AG04450 (cell line): Measurements from ENCODE around the gene COA6. TPM values are rescaled to one million over a fixed set of nuclear protein-coding genes. Genes with fewer than 3 reads are reported as not detected.
A peak's percentile ranks its signal among the peaks of the same experiment; 100 is the strongest.

Experiments used
- CTCF ChIA-PET: fragments of 300-600, 350-600 bp; formaldehyde crosslinking; extraction: SDS; loops from one replicate; lab custom pipeline; 2022; ENCODE audit warnings: antibody characterized with exemption, inconsistent platforms; lab: Charles Lee
- POLR2A ChIA-PET: fragments of 350-600 bp; formaldehyde crosslinking; extraction: SDS; loops from one replicate; lab custom pipeline; 2021; ENCODE audit warnings: antibody characterized with exemption, inconsistent platforms; lab: Yijun Ruan, JAX
- DNase-seq: peaks from one replicate; pipeline ENCODE4 v3.0.0-alpha.2; 2011; ENCODE audit warnings: low read depth, low spot score
- H3K27ac ChIP-seq: one replicate; pipeline ENCODE4 v1.5.1; 2012; ENCODE audit warnings: low read depth, low read length, control low read depth
- H3K27me3 ChIP-seq: one replicate; pipeline ENCODE4 v1.6.0; 2012; ENCODE audit warnings: low read length; ENCODE audit not compliant: control insufficient read depth, insufficient read depth
- H3K4me3 ChIP-seq: 2 replicates; pipeline ENCODE4 v1.5.1; 2011; ENCODE audit warnings: mild to moderate bottlenecking, low read depth, low read length, control low read depth
- H3K9me3 ChIP-seq: 2 replicates; pipeline ENCODE4 v1.5.1; 2012; ENCODE audit warnings: low read length; ENCODE audit not compliant: control insufficient read depth, insufficient read depth
- CTCF ChIP-seq: IDR thresholded peaks from 2 replicates; pipeline ENCODE4 v1.5.1; 2011; ENCODE audit warnings: low read depth, low read length, control low read depth, inconsistent platforms
- polyA minus RNA-seq: library from RNA; depleted of rRNA, polyadenylated mRNA; stranded (reverse); fragments of >200 nt; gene quantifications from 2 replicates; pipeline ENCODE4 v1.2.3, GENCODE V29; 2011; rRNA and poly(A)+ RNA removed
- polyA plus RNA-seq: library from polyadenylated mRNA; depleted of rRNA; stranded (reverse); fragments of >200 nt; gene quantifications from 2 replicates; pipeline ENCODE4 v1.2.3, GENCODE V29; 2011; rRNA removed

Gene COA6
- polyA plus RNA-seq (27.4 and 38.8 TPM in 2 replicates), polyA minus RNA-seq (5.3 and 6.1 TPM in 2 replicates)

DNA sequence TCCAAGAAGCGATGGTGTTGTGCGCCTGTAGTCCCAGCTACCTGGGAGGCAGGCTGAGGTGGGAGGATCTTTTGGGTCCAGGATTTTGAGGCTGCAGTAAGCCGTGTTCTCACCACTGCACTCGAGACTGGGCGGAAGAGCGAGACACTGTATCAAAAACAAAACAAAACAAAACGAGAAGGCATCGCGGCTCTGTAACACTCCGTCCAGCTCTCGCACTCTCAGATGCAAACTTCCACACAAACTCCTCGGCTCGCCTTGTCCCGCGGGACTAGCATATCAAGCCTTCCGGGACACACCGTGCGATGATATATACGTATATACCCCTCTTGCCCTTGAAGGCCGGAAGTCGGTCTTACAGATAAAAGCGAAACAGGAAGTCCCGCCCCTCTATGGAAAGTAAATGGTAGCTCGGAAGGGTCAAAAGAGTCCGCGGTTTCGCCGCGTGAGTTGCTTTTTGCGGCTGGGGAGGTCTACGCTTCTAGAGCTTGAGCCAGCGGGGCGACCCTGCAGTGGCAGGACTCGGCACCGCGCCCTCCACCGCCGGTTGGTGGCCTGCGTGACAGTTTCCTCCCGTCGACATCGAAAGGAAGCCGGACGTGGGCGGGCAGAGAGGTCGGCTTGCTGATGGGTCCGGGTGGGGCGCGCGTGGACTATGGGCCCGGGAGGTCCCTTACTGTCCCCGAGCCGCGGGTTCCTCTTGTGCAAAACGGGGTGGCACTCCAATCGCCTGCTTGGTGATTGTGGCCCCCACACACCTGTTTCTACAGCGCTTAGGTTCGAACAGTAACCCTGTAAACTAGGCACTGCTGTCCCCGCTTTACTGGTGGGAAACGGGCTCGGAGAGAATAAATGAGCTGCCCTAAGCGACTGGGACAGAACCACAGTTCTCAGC is at the start of gene COA6:
Gene COA6, plus strand, starts transcription at position 393 of the 895 bp plus-strand sequence. Its CDS starts 11 bp downstream, at position 404.
- no peaks in the 10 kb centered on the region for H3K9me3 ChIP-seq
- CTCF ChIA-PET, result interaction anchor here (0.6 to 2.2 kb wide), 4 partner anchors 46 to 261 kb away, joined by 3 to 8 read pairs (median 5); no protein-coding TSS in a partner anchor
- POLR2A ChIA-PET, result interaction anchor here (0.6 to 1.2 kb wide), 5 partner anchors 11 to 122 kb away, joined by 3 to 5 read pairs (median 3); no protein-coding TSS in a partner anchor
- no peaks in the 10 kb centered on the region for H3K27me3 ChIP-seq
- peak within 1 kb of the TSS; percentile 89 for H3K4me3 ChIP-seq
- peak within 1 kb of the TSS; percentile 95 for H3K27ac ChIP-seq
- DNase-seq, result peak; percentile 93
- TF ChIP-seq CTCF, result no peak

GRCh38 chr1:234324821-234325220 is 48.4 kb upstream of the COA6 start:
- DNase-seq, result no peak
- no peak overlapping the region for H3K27ac ChIP-seq
- no peak for TF ChIP-seq CTCF
- ChIA-PET POLR2A (no interaction called here), CTCF (interaction anchor here (1.3 to 5.4 kb wide), 3 partner anchors 8 to 29 kb away, joined by 3 to 47 read pairs (median 3); no protein-coding TSS in a partner anchor)
- H3K9me3 ChIP-seq, result no peaks in the 10 kb centered on the region; the same call in 1 of the 2 replicates
- peaks cover 14% of the 10 kb centered on the region for H3K27me3 ChIP-seq
- H3K4me3 ChIP-seq, result no peak overlapping the region

DNA sequence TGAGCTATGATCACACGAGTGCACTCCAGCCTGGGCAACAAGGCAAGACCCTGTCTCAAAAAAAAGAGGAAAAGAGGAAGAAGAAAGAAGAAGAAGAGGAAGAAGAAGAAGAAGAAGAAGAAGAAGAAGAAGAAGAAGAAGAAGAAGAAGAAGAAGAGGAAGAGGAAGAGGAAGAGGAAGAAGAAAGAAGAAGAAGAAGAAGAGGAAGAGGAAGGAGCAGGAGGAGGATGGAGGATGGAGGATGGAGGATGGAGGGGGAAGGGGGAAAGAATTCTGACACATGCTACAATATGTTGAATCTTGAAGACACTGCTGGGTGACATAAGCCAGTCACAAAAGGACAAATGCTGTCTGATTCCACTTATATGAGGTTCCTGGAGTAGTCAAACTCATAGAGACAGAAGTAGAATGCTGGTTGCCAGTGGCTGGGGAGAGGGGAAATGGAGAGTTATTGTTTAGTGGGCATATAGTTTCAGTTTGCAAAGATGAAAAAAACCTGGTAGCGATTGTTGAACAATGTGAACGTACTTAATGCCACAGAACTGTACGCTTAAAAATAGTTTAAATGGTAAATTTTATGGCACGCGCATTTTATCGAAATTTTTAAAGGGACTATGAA is 47.3 kb upstream of the COA6 start:
- CTCF ChIA-PET, result interaction anchor here (0.6 to 5.4 kb wide), 16 partner anchors 9 to 255 kb away, joined by 3 to 47 read pairs (median 6); partner anchors contain the start of gene COA6
- Histone ChIP-seq H3K9me3 (no peaks in the 10 kb centered on the region; the same call in 1 of the 2 replicates), H3K4me3 (peak overlapping the region; percentile 59), H3K27ac (no peak overlapping the region), H3K27me3 (peaks cover 13% of the 10 kb centered on the region)
- no peak for DNase-seq
- TF ChIP-seq CTCF, result no peak
- POLR2A ChIA-PET, result no interaction called here

DNA sequence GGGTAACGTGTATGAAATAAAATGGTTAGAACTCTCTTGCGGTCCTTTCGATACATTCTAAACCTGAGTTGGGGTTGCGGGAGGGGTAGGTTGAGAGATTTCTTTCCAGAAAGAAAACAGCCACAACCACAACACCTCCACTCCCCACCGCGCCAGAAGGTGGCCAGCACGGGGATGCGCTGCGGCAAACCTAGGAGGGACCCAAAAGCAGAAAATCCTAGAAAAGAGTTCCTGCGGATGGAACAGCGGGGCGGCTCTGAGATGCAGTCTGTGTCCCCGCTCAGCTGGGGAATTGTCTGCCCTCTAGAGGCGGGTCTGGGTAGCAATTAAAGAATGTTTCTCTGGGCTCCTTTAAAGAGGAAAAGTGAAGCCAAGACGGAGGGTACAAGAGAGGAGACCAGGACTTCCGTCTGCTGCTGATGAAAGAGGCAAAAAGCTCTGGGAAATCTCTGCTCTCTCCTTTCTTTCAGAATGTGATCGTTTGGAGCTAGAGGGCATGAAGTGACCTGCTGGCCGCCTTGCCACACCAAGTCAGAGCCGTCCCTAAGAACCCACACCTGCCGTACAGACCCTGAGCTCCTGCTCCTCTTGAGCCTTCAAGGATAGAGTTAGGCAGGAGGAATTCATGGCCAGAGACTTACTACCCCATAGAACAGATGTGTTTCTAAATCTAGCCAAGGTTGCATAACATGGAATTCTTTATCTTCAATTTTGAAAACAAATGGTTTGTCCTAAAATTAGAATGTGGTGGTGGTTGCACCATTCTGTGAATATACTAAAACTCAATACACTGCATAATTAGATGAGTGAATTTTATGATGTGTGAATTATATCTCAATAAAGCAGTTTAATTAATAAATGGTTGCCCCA is 46.5 kb upstream of the COA6 start:
- ChIA-PET POLR2A (no interaction called here), CTCF (interaction anchor here (0.6 to 5.4 kb wide), 22 partner anchors 8 to 225 kb away, joined by 3 to 47 read pairs (median 4); partner anchors contain the start of gene COA6)
- Histone ChIP-seq H3K9me3 (no peaks in the 10 kb centered on the region; the same call in 1 of the 2 replicates), H3K4me3 (peak overlapping the region; percentile 59), H3K27ac (no peak overlapping the region), H3K27me3 (peaks cover 13% of the 10 kb centered on the region)
- no peak for DNase-seq
- TF ChIP-seq CTCF, result peak; percentile 81
